Smooth muscle cell (in vitro differentiated cells): ENCODE measurements around the gene LHFPL2. TPM values are rescaled to one million over a fixed set of nuclear protein-coding genes. Genes with fewer than 3 reads are reported as not detected.

ENCODE experiments used
- DNase-seq: peaks from one replicate; lab custom pipeline; 2025; ENCODE audit not compliant: unreplicated experiment; lab: John Stamatoyannopoulos, UW
- H2AFZ ChIP-seq: fragments of 200-600 bp; sonication (generic); 2 replicates; pipeline ENCODE4 v1.6.0; 2016; ENCODE audit warnings: antibody characterized with exemption, low read depth, mild to moderate bottlenecking
- H3F3A ChIP-seq: fragments of 200-600 bp; sonication (generic); 2 replicates; pipeline ENCODE4 v1.6.0; 2017; ENCODE audit warnings: antibody characterized with exemption, low read depth
- H3K27ac ChIP-seq: fragments of 200-600 bp; sonication (generic); 2 replicates; pipeline ENCODE4 v1.5.1; 2016; ENCODE audit warnings: low read depth, mild to moderate bottlenecking
- H3K27me3 ChIP-seq: fragments of 200-600 bp; sonication (generic); 2 replicates; pipeline ENCODE4 v1.6.1; 2016; ENCODE audit warnings: low read depth, mild to moderate bottlenecking
- H3K36me3 ChIP-seq: fragments of 200-600 bp; sonication (generic); 2 replicates; pipeline ENCODE4 v1.5.1; 2016; ENCODE audit warnings: low read depth
- H3K4me1 ChIP-seq: fragments of 200-600 bp; sonication (generic); 2 replicates; pipeline ENCODE4 v1.5.1; 2016; ENCODE audit warnings: low read depth
- H3K4me2 ChIP-seq: fragments of 200-600 bp; sonication (generic); 2 replicates; pipeline ENCODE4 v1.6.0; 2016; ENCODE audit warnings: mild to moderate bottlenecking
- H3K4me3 ChIP-seq: fragments of 200-600 bp; sonication (generic); 2 replicates; pipeline ENCODE4 v1.5.1; 2016; ENCODE audit warnings: mild to moderate bottlenecking
- H3K79me2 ChIP-seq: fragments of 200-600 bp; sonication (generic); 2 replicates; pipeline ENCODE4 v1.6.0; 2016; ENCODE audit warnings: low read depth, mild to moderate bottlenecking
- H3K9ac ChIP-seq: fragments of 200-600 bp; sonication (generic); 2 replicates; pipeline ENCODE4 v1.6.0; 2016; ENCODE audit warnings: low read depth
- H3K9me3 ChIP-seq: fragments of 200-600 bp; sonication (generic); replicated peaks from 2 replicates; pipeline ENCODE4 v1.5.1; 2016; ENCODE audit warnings: low read depth
- H4K20me1 ChIP-seq: fragments of 200-600 bp; sonication (generic); 2 replicates; pipeline ENCODE4 v1.6.0; 2016; ENCODE audit warnings: low read depth
- WGBS: methylation state at CpG from one replicate; pipeline ENCODE4 v1.1.7; 2016; ENCODE audit warnings: low lambda C conversion rate; 5-methylcytosine and 5-hydroxymethylcytosine counted together
- polyA plus RNA-seq: library from polyadenylated mRNA; unstranded; fragments of >200 nt; fragmentation: Nextera tagmentation; extraction: Ambion mirVana; gene quantifications from 2 replicates; pipeline ENCODE4 v1.2.1, GENCODE V29; 2016
- total RNA-seq: library from RNA; depleted of rRNA; stranded (reverse); fragments of >200 nt; gene quantifications from 2 replicates; pipeline ENCODE4 v1.2.3, GENCODE V29; 2014
- TF ChIP-seq, protein P1 (sequence below): fragments of 200-600 bp; sonication (generic); IDR thresholded peaks from 2 replicates; pipeline ENCODE4 v1.5.1; 2017; ENCODE audit warnings: borderline replicate concordance, mild to moderate bottlenecking, antibody characterized with exemption; ENCODE audit not compliant: insufficient read depth, poor library complexity, severe bottlenecking

Gene LHFPL2
- total and polyA plus RNA-seq, 2 experiments from 2014 or later: 13.4 to 18.6 TPM

DNA sequence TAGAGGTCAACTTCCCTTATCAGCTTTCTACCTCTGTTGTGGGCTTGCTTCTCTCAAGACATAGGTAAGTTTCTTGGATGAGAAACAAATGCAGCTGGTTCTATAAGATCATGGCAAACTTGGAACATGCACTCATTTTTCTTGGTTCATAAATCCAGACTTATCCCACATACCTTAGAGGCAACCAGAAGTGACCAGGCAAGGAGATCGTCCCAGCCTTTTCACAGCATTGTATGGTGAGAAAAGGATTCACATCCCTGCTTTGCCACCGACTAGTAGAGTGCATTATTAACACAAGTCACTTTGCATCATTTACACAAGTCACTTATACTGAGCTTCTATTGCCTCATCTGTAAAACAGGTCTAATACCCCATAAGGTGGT, 35.4 kb downstream of the LHFPL2 start:
- Histone ChIP-seq H3K4me2 (no peak overlapping the region), H2AFZ (no peak overlapping the region), H3K36me3 (no peaks in the 10 kb centered on the region), H3K9me3 (no peaks in the 10 kb centered on the region), H3K79me2 (peaks cover 44% of the 10 kb centered on the region), H3K4me3 (no peak overlapping the region), H3K27me3 (no peaks in the 10 kb centered on the region), H3K4me1 (peaks cover 19% of the 10 kb centered on the region), H3F3A (peaks cover 5% of the 10 kb centered on the region), H3K9ac (no peak overlapping the region), H4K20me1 (peaks cover 21% of the 10 kb centered on the region), H3K27ac (no peak overlapping the region)
- TF ChIP-seq, protein P1, sequence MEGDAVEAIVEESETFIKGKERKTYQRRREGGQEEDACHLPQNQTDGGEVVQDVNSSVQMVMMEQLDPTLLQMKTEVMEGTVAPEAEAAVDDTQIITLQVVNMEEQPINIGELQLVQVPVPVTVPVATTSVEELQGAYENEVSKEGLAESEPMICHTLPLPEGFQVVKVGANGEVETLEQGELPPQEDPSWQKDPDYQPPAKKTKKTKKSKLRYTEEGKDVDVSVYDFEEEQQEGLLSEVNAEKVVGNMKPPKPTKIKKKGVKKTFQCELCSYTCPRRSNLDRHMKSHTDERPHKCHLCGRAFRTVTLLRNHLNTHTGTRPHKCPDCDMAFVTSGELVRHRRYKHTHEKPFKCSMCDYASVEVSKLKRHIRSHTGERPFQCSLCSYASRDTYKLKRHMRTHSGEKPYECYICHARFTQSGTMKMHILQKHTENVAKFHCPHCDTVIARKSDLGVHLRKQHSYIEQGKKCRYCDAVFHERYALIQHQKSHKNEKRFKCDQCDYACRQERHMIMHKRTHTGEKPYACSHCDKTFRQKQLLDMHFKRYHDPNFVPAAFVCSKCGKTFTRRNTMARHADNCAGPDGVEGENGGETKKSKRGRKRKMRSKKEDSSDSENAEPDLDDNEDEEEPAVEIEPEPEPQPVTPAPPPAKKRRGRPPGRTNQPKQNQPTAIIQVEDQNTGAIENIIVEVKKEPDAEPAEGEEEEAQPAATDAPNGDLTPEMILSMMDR: no peak
- DNase-seq: no peak
- WGBS: 94% methylated on average over 2 of the region's 2 CpGs

DNA sequence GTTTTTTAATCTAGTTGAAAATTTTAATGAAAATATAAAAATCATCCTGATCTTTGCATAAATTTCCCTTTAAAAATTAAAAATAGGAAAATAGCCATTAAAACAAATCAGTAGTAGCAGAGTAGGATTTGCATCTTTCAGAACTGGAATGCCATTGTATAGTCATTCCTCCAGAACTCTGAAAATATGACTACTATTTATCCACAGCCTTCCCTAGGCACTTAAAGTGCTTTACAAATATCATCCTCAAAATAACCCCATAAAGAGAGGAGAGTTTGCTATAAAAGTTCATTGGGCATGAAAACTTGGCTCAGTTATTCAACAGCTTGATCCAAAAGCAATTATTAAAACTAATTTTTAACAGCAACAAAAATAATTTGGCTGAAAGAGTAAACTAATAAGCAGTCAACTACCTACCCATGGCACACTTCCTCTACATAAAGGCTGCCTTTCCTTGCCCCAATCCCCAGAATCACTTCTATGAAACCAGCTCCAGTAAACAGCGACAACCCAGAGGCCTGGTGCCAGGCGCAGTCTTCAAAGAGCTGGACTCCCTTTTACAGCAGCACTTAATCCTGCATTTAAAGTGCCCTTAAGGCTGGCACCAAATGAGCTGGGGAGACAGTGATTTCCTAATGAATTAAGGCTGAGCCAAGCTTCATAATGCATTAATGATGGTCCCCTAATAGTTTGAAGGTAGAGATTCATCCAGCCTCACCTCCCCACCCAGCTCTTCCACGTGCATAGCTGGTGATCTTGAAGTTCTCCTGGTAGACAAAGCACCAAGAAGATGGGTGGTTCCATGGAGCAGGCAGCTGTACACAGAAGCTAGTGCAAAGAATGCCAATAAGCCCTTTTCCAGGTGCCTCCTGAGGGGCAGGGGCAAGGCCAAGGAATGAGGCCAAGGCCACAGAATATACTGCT, 36.1 kb downstream of the LHFPL2 start:
- no peaks in the 10 kb centered on the region for H3K27me3 ChIP-seq
- no peaks in the 10 kb centered on the region for H3K9me3 ChIP-seq
- TF ChIP-seq, protein P1: no peak
- H3K4me3 ChIP-seq: no peak overlapping the region
- no peak overlapping the region for H3K9ac ChIP-seq
- WGBS: 79% methylated on average over 3 of the region's 3 CpGs
- H4K20me1 ChIP-seq: peaks cover 23% of the 10 kb centered on the region
- H3K4me2 ChIP-seq: peak overlapping the region; percentile 55
- no peak overlapping the region for H3K27ac ChIP-seq
- no peaks in the 10 kb centered on the region for H3K36me3 ChIP-seq
- peaks cover 5% of the 10 kb centered on the region for H3F3A ChIP-seq
- H3K4me1 ChIP-seq: peaks cover 19% of the 10 kb centered on the region
- no peak for DNase-seq
- H3K79me2 ChIP-seq: peaks cover 40% of the 10 kb centered on the region
- no peak overlapping the region for H2AFZ ChIP-seq

DNA sequence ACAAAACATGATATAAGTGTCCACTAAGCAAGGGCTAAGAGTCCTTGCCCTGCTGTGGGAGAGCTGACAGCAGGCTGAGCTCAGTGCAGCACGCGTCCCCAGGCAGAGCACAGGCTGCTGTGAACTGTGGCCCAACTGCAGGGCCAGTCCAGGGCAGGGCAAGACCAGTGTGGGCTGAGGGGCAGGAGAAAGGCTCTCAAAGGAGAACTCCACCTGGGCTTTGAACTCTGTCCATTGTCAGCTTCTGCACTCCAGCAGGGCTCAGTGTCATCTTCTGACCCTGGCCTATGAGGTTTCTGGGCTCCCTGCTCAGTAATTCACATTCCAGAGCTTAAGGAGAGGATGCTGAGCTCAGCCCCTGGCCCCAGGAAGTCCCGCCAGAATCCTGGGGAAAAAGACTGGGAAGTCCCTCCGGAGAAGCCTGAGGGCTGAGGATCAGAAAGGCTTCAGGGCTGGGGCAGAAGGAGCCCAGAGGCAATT, 37.4 kb downstream of the LHFPL2 start:
- Histone ChIP-seq H2AFZ (no peak overlapping the region), H3K36me3 (no peaks in the 10 kb centered on the region), H3K9me3 (no peaks in the 10 kb centered on the region), H3K4me3 (no peak overlapping the region), H3K79me2 (peaks cover 37% of the 10 kb centered on the region), H3K9ac (no peak overlapping the region), H4K20me1 (peaks cover 30% of the 10 kb centered on the region), H3F3A (peaks cover 5% of the 10 kb centered on the region), H3K4me1 (peaks cover 19% of the 10 kb centered on the region), H3K27me3 (no peaks in the 10 kb centered on the region), H3K4me2 (peak overlapping the region; percentile 55), H3K27ac (peak overlapping the region; percentile 13)
- WGBS: 48% methylated on average over 4 of the region's 4 CpGs
- TF ChIP-seq, protein P1: no peak
- no peak for DNase-seq

DNA sequence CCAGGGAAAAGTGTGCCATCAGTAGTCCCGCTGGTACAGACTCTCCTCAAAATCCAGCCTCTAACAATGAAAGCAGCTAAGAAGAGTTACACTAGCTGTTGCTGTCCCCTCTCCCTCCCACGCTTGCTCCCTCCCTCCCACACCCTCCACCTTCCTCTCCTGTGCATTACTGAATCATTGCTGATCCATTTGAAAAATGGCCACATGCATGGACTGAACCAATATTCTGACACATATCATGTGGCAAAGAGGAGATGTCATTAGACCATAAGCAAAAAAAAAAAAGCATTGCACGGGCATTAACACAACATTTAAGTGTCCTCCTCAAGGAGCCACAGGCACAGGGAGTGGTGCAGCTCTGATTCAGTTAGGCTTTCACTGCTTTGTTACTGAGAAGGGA, 37.9 kb downstream of the LHFPL2 start:
- H3K27ac ChIP-seq: peak overlapping the region; percentile 13
- DNase-seq: no peak
- peaks cover 36% of the 10 kb centered on the region for H3K79me2 ChIP-seq
- H3K27me3 ChIP-seq: no peaks in the 10 kb centered on the region
- H3K36me3 ChIP-seq: no peaks in the 10 kb centered on the region
- TF ChIP-seq, protein P1: no peak
- H2AFZ ChIP-seq: no peak overlapping the region
- WGBS: 75% methylated on average over 3 of the region's 3 CpGs
- H3K4me1 ChIP-seq: peaks cover 19% of the 10 kb centered on the region
- H3F3A ChIP-seq: peaks cover 9% of the 10 kb centered on the region
- H3K4me2 ChIP-seq: peak overlapping the region; percentile 55
- H3K9ac ChIP-seq: no peak overlapping the region
- no peaks in the 10 kb centered on the region for H3K9me3 ChIP-seq
- peaks cover 35% of the 10 kb centered on the region for H4K20me1 ChIP-seq
- H3K4me3 ChIP-seq: no peak overlapping the region
